GM18502 (cell line): ENCODE data around the gene TBC1D14.
"Not testable (repeated sequence)": the region's sequence is repeated elsewhere in the genome, so short reads cannot be mapped to it uniquely, and the experiment has no call there.

Source experiments
- ATAC-seq: cut with Tn5 transposase; IDR thresholded peaks from one replicate; pipeline ENCODE4 v1.9.1; 2021; ENCODE audit warnings: mild to moderate bottlenecking; ENCODE audit not compliant: unreplicated experiment, poor library complexity

The TBC1D14 gene

GRCh38 chr4:6908432-6909112 lies 1.1 kb upstream of the TBC1D14 start:
- no peak for ATAC-seq

GRCh38 chr4:6909970-6910339 lies 329 bp downstream of the TBC1D14 start:
- peak; percentile 34 for ATAC-seq

- no peak for ATAC-seq
These were observed 824 bp downstream of the TBC1D14 start for GRCh38 chr4:6910340-6910959.

GRCh38 chr4:6910960-6911874 lies 1.6 kb downstream of the TBC1D14 start:
- no peak for ATAC-seq

GRCh38 chr4:6911917-6912316 lies 2.3 kb downstream of the TBC1D14 start:
- not testable (repeated sequence) for ATAC-seq

- no peak for ATAC-seq
These were observed 2.8 kb downstream of the TBC1D14 start for GRCh38 chr4:6912441-6912840.

GRCh38 chr4:6913350-6913905 lies 3.8 kb downstream of the TBC1D14 start:
- no peak for ATAC-seq

- ATAC-seq, result no peak
These were observed 4.8 kb downstream of the TBC1D14 start for GRCh38 chr4:6914448-6914847.

GRCh38 chr4:6915041-6916005 lies 5.7 kb downstream of the TBC1D14 start:
- no peak for ATAC-seq

- no peak for ATAC-seq
These were observed 6.5 kb downstream of the TBC1D14 start for GRCh38 chr4:6916069-6916586.

GRCh38 chr4:6916587-6917460 lies 7.2 kb downstream of the TBC1D14 start:
- peak; percentile 65 for ATAC-seq

- peak; percentile 59 for ATAC-seq
These were observed 8.0 kb downstream of the TBC1D14 start for GRCh38 chr4:6917461-6918271.

GRCh38 chr4:6918338-6918737 lies 8.7 kb downstream of the TBC1D14 start:
- no peak for ATAC-seq

- ATAC-seq, result no peak
These were observed 10.5 kb downstream of the TBC1D14 start for GRCh38 chr4:6920171-6920570.

- no peak for ATAC-seq
These were observed 13.9 kb downstream of the TBC1D14 start for GRCh38 chr4:6923507-6923906.

- no peak for ATAC-seq
These were observed 14.7 kb downstream of the TBC1D14 start for GRCh38 chr4:6924361-6924779.

GRCh38 chr4:6925357-6925836 lies 15.8 kb downstream of the TBC1D14 start:
- no peak for ATAC-seq

- no peak for ATAC-seq
These were observed 16.5 kb downstream of the TBC1D14 start for GRCh38 chr4:6926081-6926480.
